GM18526 (cell line): ENCODE data around the gene BORCS8.

Source experiments
- POLR2A ChIP-seq: IDR thresholded peaks from 3 replicates; pipeline ENCODE4 v1.6.1; 2011; ENCODE audit not compliant: insufficient read length; ENCODE audit errors: extremely low read depth

The BORCS8 gene

DNA sequence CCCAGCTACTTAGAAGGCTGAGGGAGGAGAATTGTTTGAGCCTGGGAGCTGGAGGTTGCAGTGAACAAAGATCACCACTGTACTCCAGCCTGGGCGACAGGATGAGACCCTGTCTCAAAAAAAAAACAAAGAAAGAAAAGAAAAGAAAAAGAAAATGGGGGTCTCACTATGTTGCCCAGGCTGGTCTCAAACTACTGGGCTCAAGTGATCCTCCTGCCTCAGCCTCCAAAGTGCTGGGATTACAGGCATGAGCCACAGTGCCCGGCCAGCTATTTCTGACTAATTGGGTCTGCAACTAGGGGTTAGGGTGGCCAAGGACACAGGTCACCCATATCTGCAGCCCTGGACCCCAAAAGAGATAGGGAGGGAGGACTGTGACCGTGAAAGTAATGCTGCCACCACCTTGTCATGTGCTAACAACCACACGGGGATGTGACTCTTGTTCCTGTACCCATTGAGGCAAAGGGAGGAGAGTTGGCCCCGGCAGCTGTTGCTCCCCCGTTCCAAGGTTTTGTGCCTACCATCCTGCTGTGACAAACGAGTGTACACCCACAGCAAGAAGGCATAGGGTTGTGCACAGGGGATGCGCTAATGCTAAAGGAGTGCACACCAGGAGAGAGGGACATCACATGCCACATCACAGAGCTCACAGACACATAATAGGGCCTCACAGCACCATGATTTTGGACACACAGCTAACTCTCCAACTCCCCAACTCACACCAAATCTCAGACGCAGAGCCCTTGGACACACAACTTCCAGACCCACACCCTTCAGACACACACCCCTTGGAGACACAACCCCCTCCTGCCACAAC lies 22.5 kb downstream of the BORCS8 start:
- TF ChIP-seq POLR2A: no peak

DNA sequence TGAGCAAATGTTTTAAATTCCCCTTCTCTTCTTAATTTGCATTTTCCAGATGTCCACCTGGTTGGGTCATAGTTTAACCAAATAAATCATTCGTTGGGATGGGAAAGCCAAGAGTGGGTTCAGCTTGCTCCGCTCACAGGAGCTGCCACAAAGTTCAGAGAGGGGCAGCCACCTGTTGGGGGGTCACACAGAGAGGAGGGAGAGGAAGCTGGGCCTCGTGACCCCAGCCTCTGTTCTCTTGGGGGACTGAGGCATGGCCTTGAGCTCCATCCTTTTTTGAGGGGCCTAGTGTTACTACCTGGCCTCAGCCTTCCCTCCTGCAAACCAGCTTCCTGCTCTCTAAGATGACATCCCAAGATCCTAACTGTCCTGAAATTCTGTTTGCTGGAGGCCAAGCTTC lies 24.3 kb downstream of the BORCS8 start:
- no peak for TF ChIP-seq POLR2A

DNA sequence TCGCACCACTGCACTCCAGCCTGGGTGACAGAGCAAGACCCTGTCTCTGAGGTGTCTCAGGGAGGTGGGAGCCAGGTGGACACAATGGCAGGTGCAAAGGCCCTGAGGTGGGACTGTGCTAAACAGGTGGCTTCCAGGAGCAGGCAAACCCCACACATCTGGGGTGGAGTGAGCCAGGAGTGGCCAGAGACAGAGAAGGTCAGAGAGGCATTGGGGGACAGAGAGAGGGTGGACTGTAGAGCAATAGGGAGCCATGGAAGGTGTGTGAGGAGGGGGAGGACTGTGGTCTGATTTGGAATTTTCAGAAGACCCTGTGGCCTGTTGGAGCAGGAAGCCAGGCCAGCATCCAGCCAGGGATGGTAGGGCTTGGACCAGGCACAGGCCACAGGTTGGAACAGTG lies 26.6 kb downstream of the BORCS8 start:
- no peak for TF ChIP-seq POLR2A

DNA sequence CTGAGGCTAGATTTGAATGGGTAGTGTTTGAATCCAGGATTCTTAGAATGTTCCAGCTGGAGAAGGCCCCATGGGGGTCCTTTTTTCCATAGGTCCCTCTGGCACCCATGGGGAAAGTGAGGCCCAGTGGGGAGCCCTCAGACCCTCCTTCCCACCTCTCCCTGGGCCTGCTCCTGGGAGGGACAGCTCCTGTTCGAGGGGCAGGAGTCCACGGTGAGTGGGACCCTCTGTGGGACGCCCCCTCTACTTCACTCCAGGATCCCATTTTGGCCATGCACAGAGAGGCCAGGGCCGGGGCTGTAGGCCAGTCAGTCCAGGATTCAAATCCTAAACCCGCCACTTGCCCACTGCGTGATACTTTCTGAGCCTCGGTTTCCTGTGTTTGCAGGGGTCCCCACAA lies 29.5 kb downstream of the BORCS8 start:
- TF ChIP-seq POLR2A: no peak

DNA sequence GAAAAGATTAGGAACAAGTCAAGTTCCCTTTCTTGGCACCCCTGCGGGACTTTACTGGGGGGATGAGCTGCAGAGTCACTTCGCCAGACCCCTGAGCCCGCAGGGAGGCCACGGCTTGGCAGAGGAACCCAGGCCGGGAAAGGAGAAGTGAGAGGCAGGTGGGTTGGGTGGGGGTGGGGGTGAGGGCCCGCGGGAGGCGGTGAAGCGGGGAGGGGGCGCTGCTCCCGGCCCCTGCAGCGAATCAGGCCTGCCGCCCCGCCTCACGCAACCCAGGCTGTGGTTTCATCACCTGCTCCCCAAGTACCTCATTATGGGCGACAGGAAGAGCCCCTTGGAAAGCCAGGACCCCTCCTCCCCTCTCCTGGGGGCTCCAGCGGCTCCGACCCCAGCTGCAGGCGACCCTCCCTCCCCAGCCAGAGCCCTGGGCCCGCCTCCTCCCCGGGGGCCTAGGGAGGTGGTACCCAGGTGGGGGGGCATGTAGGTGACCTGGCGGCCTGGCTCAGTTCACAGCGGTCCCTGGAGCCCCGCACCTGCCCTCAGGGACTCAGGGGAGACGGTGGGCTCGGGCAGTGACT lies 31.4 kb downstream of the BORCS8 start:
- TF ChIP-seq POLR2A: no peak

DNA sequence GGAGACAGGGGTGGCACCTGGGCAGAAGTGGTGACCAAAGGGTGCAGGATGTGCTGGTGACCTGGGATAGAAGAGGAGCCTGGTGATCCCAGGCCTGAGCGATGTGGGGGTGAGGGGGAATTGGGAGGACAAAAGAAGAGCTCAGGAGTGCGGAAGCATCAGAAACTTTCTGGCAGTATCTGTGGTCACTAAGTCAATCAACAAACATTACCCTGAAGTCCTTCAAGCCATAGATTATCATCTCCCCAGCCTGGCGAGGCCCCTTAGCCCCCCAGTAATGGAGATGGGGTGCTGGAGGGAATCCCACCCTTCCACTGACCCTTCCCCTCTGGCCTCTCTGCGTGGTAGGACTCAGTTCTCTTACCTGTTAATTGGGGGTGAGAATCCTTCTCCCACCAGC lies 32.4 kb downstream of the BORCS8 start:
- TF ChIP-seq POLR2A: no peak

DNA sequence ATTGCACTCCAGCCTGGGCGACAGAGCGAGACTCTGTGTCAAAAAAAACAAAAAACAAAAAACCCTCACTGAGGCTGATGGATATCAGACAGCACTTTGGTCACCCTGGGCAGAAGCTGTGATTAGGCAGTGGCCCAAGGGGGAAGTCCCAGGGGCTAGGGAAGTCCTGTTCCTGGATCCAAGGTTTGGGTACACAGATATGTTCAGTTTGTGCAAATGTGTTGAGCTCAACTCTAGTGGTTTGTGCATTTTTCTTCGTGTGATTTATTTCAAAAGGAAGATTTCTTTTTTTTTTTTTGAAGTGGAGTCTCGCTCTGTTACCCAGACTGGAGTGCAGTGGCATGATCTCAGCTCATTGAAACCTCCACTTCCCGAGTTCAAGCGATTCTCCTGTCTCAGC lies 34.1 kb downstream of the BORCS8 start:
- TF ChIP-seq POLR2A: no peak

DNA sequence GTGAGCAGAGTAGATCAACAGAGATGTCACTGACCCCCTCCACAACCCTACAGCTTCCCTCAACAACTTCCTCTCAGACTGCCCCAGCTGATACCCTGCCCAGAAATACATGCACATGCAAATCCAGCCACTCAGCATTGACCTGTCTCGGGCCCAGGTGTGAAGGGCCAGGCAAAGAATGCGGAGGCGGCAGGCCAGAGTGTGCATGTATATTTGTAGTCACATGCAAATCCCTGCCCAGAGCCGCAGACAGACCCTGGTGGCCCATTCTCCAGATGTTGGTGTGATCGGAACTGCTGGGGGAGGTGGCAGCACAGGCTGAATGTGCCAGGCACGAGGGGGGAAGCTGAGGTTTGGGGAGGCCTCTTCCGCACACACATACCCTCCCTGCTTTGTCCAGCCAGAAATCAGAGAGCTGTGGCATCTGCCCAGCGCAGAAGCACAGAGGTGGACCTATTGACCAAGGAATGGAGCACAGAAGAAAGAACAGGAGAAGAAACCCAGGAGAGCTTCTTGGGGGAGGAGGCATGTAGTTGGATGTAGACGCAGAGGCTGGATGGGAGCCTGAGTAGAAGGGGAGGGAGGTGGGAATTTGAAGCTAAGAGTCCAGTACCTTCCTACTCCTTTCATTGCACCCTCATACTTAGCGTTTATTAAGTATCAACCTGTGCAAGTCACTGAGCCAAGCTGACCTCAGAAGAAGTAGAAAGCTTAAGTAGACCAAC lies 36.3 kb downstream of the BORCS8 start:
- TF ChIP-seq POLR2A: peak; percentile 30

DNA sequence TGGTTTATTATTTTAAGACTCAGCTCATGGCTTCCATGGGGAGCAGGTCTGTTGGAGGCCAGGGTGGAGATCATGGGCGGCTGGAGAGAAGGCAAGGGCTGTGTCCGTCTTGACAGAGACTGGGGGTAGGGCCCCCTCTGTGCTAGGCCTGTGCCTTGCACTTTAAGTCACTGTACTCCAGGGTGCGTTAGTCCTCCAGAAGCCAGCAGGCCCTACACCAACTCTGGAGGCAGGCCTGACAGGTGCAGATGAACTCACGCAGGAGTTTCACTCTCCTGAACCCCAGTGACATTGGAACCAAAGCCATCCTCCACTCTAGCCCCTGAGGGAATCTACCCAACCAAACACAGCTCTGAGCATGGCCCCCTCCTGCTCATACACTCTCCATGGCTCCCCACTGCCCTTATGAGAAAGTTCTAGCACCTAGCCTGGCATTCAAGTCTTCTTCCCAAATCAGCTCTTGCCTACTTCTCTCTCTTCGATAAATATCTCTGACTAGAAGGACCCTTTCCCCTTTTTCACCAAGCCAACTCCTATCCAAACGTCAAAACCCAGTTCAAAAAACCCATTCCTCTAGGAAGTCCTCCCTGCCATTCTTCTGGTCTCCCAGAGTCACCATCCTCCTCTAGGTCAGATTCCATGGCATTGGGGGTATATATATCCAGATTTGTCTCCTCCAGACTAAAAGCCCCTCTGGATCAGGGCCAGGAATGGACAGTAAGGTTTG lies 37.0 kb downstream of the BORCS8 start:
- TF ChIP-seq POLR2A: no peak

DNA sequence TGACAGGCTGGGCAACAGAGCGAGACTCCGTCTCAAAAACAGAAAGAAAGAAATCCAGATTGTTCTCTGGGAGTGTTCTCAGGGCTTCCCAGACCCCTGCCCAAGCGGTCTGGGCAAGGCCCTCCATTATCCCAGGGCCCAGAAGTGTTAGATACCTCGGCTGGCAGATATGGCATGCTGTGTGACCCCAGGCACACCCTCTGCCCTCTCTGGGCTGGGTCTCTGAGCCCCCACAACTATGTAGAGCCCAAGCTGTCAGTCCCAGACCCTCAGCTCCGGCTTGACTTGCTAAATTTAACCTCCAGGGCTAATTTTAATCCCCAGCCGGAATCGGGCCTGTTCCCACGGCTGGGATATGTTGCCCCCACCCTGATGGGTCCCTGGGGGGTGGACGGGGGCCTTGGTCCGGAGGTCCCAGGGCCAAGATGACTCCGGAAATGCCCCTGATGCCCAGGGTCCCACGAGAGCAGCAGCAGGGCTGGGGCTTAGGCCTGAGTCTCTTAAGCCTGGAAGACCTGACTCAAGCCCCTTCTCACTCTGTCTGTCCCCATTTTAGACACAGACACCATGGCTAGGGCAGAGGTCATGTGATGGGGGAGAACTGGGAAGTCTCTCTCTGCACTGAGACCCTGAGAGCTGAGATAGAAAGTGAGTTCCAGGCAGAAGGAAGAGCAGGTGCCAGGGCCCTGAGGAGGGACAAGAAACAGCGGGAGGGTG lies 39.1 kb downstream of the BORCS8 start:
- no peak for TF ChIP-seq POLR2A

DNA sequence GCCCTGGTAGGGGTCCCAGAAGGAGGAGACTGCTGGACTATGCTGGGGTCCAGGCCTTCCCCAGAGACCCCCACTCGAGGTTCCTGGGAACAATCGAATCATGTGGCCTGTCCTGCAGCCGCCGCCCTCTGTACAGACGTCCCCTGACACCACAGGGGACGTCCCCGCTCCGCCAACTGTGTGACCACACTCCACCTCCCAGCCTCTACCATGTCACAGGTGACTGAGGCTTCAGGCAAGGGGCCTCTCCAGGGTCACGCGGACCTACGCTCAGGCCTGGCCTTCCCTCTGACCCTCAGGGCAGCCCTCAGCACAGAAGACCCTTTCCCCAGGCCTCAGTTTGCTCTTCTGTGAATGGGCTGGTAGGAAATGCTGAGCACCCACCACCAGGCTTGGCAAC lies 40.5 kb downstream of the BORCS8 start:
- TF ChIP-seq POLR2A: no peak

DNA sequence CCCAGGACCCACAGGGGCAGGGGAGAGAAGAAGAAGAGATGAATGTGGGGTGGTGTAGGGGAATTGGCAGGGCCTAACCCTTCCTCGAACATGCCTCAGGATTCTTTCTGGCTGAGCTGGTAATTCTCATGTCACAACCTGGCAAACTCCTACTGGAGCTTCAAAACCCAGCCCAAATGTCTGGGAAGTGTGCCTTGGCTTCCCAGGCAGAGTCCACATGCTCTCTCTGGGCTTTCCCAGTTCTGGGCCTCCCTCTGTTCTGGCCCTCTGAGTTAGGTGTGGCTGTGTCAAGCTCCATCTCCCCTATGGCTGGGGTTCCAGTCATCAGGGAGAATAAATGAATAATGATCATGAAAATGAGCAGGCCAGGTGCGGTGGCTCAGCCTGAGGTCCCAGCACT lies 42.5 kb downstream of the BORCS8 start:
- TF ChIP-seq POLR2A: no peak

DNA sequence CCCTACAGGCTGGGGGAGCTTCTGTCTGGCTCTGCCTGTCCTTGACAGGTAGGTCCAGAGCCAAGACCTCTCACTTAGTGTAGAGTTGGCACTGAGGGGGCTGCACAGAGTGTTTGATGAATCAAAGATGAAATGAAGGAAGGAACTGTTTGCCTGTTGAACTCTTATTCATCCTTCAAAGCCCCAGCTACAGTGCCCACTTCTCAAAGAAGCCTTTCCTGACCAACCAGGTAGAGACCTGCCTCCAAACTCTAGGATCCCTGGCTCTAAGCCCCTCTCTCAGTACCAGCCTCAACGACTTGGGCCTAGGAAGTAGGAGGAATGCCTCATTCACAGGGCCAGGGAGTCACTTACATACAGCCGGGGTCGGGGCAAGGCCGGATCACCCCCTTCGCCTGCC lies 44.6 kb downstream of the BORCS8 start:
- TF ChIP-seq POLR2A: no peak

DNA sequence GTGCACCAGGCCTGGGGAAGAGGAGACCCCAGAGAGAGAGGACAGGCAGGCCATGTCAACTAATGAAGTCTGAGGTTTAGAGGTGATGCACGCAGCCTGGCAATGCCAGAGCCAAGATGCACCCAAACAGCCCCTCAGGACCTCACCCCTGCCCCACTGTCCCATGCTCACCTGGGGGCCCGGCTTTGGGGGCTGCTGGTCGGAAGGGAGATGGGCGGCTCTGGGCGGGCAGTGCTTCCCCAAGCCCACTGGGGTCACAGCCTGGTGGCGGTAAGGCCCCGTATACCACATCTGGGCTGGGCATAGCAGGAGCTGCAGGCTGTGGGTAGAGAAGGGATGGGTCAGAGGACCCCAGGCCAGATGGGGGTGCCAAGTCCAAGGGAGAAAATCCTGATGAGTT lies 45.1 kb downstream of the BORCS8 start:
- TF ChIP-seq POLR2A: no peak
